Activated naive CD4-positive, alpha-beta T cell treated with Interleukin-2 at 50 U/mL for 16 hours (primary cell): ENCODE measurements around the gene TCEAL1.
"Not testable (repeated sequence)": the region's sequence is repeated elsewhere in the genome, so short reads cannot be mapped to it uniquely, and the experiment has no call there.

Experiments
- DNase-seq: peaks from one replicate; pipeline ENCODE4 v3.0.0-alpha.2; 2020

Gene TCEAL1

DNA sequence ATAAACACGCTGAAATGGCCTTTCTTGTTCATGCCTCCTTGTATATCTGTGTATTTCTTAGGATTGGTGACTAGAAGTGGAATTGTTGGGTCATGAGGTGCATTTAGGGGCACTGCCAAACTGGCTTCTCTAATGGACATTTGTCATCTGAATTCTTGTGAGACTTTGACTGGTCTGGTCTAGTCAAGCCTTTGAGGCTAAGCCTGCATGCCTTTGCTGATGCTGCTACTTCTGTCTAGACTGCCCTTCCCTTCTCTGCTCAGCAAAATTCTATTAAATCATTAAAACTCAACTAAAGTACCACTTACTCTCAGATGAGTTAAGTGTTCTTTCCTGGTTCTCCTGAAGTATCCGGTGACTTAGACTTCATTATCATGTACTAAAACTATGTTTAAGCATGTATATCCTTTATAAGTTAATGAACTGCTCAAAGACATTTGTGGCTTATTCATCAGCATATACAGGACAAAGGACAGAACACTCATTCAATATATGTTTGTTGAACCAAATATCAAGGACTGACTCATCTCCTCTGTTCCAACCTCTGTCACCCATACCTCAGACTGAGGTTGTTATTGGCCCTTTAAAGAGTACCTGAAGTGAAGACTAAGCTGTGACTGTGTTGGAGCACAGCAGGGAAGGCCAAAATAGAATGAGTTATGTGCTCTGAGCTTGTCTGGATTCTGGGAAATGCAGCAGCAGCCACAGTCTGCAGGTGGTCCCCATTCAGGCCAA, 9.0 kb downstream of the TCEAL1 start:
- DNase-seq: no peak

DNA sequence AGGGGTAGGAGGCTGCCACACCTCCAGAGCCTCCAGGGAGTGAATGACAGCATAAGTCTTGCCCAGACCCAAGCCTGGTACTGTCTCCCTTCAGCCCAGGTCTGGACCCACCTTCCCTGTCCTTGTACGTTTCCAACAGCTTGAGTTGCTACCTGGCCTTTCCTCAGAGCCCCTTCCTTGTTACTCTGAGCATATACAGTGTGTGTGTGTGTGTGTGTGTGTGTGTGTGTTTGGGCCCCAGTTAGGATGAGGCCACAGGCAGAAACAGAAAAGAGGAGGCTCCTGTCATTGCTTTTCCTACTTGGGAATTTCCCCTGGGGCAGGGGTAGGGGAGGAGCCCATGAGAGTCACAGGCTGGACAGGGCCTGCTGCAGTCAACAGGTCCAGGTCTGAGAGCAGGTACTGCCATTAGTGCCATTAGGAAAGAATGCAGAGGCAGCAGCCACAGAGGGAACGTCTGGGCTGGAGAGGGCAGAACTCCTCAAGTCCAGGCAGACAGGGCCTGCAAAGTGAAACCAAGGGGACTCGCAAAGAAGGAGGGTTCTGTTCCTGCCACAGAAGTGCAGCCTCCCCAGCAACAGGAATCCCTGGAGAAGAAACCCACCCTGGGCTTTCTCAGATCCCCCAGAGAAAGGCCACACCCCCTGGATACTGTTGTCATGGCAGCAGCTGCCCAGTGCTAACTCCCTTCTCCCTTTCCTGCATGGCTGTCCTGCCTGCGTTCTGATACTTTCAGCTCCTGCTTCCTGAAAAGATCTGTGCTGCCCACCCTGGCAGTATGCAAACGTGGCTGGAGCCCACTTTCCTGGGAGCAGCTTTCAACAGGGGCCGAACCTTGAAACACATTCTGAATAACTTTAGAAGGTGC, 9.9 kb downstream of the TCEAL1 start:
- not testable (repeated sequence) for DNase-seq

- DNase-seq: no peak
These were observed 11.8 kb downstream of the TCEAL1 start for GRCh38 chrX:103640401-103641155.

DNA sequence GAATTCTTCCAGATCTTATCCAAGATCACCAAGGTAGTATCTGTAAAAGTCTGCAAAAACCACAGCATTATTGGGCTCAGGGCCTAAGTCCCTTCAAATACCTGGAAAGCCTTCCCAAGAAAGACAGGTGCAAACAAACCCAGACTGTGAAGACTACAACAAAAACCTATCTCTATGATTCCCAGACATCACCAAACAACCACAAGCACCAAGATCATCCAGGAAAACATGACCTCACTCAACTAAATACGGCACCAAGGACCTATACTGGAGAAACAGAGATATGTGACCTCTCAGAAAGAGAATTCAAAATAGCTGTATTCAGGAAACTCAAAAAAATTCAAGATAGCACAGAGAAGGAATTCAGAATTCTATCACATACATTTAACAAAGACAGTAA, 15.3 kb downstream of the TCEAL1 start:
- no peak for DNase-seq

GRCh38 chrX:103647630-103648029, 18.9 kb downstream of the TCEAL1 start:
- no peak for DNase-seq

GRCh38 chrX:103651151-103651773, 22.5 kb downstream of the TCEAL1 start:
- DNase-seq: no peak

DNA sequence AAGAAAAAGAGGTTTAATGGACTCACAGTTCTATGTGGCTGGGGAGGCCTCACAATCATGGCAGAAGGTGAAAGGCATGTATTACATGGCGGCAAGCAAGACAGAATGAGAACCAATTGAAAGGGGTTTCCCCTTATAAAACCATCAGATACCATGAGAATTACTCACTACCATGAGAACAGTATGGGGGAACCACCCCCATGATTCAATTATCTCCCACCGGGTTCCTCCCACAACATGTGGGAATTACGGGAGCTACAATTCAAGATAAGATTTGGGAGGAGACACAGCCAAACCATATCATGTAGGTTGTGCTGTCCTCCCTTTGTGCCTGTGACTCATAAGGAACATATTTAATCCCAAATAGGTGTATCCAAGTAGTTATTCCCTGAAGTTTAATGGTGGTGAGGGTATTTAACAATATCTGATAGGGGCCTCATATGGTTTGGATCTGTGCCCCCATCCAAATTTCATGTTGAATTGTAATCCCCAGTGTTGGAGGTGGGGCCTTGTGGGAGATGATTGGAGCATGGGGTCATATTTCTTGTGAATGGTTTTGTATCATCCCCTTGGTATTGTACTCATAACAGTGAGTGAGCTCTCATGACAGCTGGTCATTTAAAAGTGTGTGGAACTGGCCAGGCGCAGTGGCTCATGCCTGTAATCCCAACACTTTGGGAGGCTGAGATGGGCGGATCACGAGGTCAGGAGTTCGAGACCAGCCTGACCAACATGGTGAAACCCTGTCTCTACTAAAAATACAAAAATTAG, 26.6 kb downstream of the TCEAL1 start:
- DNase-seq: not testable (repeated sequence)

- DNase-seq: no peak
These were observed 27.8 kb downstream of the TCEAL1 start for GRCh38 chrX:103656617-103657016.

GRCh38 chrX:103657066-103657465, 28.3 kb downstream of the TCEAL1 start:
- DNase-seq: not testable (repeated sequence)

GRCh38 chrX:103658681-103659433, 30.1 kb downstream of the TCEAL1 start:
- no peak for DNase-seq

- not testable (repeated sequence) for DNase-seq
These were observed 30.7 kb downstream of the TCEAL1 start for GRCh38 chrX:103659460-103659859.

- DNase-seq: no peak
These were observed 35.4 kb downstream of the TCEAL1 start for GRCh38 chrX:103663981-103664762.

GRCh38 chrX:103666202-103667107, 37.7 kb downstream of the TCEAL1 start:
- DNase-seq: no peak

- no peak for DNase-seq
These were observed 41.0 kb downstream of the TCEAL1 start for GRCh38 chrX:103669745-103670144.

DNA sequence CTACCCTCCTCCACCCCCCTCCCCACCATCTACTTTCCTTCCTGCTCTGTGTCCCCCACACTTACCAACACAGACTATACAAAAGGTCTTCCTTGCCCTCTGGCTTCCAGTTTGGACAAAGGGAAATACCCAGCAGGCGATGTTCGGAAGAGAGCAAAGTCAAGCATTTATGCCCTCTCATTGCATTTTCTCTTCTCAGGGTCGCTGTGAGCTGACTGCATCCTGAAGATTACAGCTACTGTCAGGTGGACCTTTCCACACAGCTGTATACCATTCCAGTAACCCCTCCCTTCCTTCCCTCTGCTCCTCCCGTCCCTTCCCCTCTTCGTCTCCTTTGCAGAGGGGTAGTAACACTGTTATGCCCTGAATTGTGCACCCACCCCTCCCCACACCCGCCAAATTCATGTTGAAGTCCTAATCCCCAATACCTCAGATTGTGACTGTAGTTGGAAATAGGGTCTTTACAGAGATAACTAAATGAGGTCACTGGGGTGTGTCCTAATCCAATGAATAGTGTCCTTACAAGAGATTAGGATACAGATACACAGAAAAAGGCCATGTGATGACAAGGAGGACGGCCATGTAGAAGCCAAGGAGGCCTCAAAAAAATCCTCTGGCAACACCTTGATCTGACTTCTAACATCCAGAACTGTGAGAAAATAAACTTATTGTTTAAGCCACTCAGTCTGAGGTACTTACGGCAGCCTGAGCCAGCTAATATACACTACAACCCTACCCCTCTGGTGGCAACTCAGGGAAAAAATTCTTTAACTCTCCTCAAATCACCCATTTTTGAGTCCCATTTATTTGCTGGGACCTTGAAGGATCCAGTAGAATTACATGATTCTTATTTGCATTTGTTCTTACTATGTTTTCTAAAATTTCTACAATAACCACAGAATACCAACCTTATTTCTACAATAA, 46.0 kb downstream of the TCEAL1 start:
- DNase-seq: no peak

DNA sequence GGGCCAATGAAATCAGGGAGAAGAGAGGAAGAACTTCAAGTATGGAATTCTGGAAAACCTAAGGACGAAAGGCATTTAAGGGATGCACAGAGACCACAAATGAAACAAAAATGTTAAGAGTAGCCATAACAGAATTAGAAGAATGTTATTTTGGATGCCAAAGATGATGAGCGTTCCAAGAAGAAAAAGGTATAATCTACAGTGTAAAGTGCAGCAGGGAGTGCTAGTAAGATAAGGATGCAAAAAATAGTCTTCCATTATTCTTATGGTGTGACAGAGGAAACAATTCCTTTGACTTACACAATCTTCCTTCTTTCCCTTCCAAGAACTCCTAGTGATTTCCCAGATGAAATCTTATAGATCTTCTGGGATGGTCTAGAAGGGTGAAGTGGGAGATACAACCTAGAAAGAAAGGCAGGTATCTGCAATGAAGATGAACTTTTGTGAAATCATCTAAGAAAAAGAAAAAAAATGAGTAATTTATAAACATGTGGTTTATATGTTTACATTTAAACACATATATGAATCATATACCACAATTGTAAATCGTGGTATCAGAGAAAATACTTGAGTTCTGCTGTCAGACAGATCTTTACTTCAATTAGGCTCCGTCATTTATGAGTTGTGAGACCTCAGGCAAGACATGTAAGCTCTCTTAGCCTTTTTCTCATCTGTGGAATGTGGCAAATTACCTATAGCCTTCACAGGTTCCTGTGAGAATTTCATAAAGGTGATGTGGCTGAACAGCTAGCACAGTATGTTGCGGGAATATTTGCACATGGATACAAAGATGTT, 49.6 kb downstream of the TCEAL1 start:
- DNase-seq: no peak
